NCI-H146 treated with DMSO at 0.1 percent for 48 hours (cell line): ENCODE measurements around the gene CREM.
A peak's percentile ranks its signal among the peaks of the same experiment; 100 is the strongest.
"Not testable (repeated sequence)": the region's sequence is repeated elsewhere in the genome, so short reads cannot be mapped to it uniquely, and the experiment has no call there.

Experiments used
- DNase-seq: peaks from one replicate; lab custom pipeline; 2025; ENCODE audit not compliant: unreplicated experiment; lab: John Stamatoyannopoulos, UW

Gene CREM

GRCh38 chr10:35126530-35127288, at the start of gene CREM:
TSS of gene CREM (plus strand) at chr10:35126846. CDS start at chr10:35137836, 10,990 bp downstream.
- peak; percentile 93 for DNase-seq

- no peak for DNase-seq
These were observed 47.4 kb upstream of the CREM start for GRCh38 chr10:35079265-35079664.

GRCh38 chr10:35079763-35080162, 46.9 kb upstream of the CREM start:
- no peak for DNase-seq

GRCh38 chr10:35080261-35080660, 46.4 kb upstream of the CREM start:
- DNase-seq, result not testable (repeated sequence)

- DNase-seq, result no peak
These were observed 43.4 kb upstream of the CREM start for GRCh38 chr10:35083242-35083641.

GRCh38 chr10:35089611-35090161, 37.0 kb upstream of the CREM start:
- DNase-seq, result no peak

GRCh38 chr10:35090162-35090954, 36.3 kb upstream of the CREM start, which contains the start of gene CUL2:
TSS of gene CUL2 (minus strand) at chr10:35090341. CDS start at chr10:35071317, 19,024 bp downstream.
- DNase-seq, result peak; percentile 80

- no peak for DNase-seq
These were observed 34.5 kb upstream of the CREM start for GRCh38 chr10:35091994-35092790.

GRCh38 chr10:35092851-35093250, 33.8 kb upstream of the CREM start:
- no peak for DNase-seq

GRCh38 chr10:35096312-35096711, 30.3 kb upstream of the CREM start:
- DNase-seq, result no peak

GRCh38 chr10:35097510-35097909, 29.1 kb upstream of the CREM start:
- no peak for DNase-seq

GRCh38 chr10:35103882-35104281, 22.8 kb upstream of the CREM start:
- DNase-seq, result no peak

- DNase-seq, result no peak
These were observed 14.1 kb upstream of the CREM start for GRCh38 chr10:35112571-35112970.

GRCh38 chr10:35119378-35119777, 7.3 kb upstream of the CREM start:
- no peak for DNase-seq

- no peak for DNase-seq
These were observed 2.1 kb upstream of the CREM start for GRCh38 chr10:35124540-35124939.

- no peak for DNase-seq
These were observed 550 bp upstream of the CREM start for GRCh38 chr10:35126062-35126529.

- DNase-seq, result peak; percentile 7
These were observed 744 bp downstream of the CREM start for GRCh38 chr10:35127289-35127891.

GRCh38 chr10:35129185-35129674, 2.6 kb downstream of the CREM start:
- no peak for DNase-seq

GRCh38 chr10:35130663-35131062, 4.0 kb downstream of the CREM start:
- DNase-seq, result no peak

- DNase-seq, result no peak
These were observed 6.1 kb downstream of the CREM start for GRCh38 chr10:35132727-35133126.
